GM13976 (cell line): ENCODE results near the gene ASCL2.

Source experiments
- DNase-seq: peaks from one replicate; pipeline ENCODE4 v3.0.0; 2012; ENCODE audit warnings: low spot score
- in situ Hi-C: fragments of 300-500 bp; cut with MboI; formaldehyde crosslinking; loops from one replicate; pipeline ENCODE4 v1.12.0; 2022; ENCODE audit warnings: low sequenced_read_pairs, mixed read lengths, inconsistent platforms; ENCODE audit not compliant: unreplicated experiment
- TF ChIP-seq, protein P1 (sequence below): IDR thresholded peaks from 2 replicates; pipeline ENCODE4 v1.5.1; 2012; ENCODE audit warnings: borderline replicate concordance, mild to moderate bottlenecking; ENCODE audit not compliant: insufficient read depth; ENCODE audit errors: extremely low read depth, missing control alignments, control extremely low read depth

Gene ASCL2

GRCh38 chr11:2296913-2297622 is 26.7 kb upstream of the ASCL2 start:
- TF ChIP-seq, protein P1, sequence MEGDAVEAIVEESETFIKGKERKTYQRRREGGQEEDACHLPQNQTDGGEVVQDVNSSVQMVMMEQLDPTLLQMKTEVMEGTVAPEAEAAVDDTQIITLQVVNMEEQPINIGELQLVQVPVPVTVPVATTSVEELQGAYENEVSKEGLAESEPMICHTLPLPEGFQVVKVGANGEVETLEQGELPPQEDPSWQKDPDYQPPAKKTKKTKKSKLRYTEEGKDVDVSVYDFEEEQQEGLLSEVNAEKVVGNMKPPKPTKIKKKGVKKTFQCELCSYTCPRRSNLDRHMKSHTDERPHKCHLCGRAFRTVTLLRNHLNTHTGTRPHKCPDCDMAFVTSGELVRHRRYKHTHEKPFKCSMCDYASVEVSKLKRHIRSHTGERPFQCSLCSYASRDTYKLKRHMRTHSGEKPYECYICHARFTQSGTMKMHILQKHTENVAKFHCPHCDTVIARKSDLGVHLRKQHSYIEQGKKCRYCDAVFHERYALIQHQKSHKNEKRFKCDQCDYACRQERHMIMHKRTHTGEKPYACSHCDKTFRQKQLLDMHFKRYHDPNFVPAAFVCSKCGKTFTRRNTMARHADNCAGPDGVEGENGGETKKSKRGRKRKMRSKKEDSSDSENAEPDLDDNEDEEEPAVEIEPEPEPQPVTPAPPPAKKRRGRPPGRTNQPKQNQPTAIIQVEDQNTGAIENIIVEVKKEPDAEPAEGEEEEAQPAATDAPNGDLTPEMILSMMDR, result no peak
- DNase-seq, result no peak
- in situ Hi-C loops, result no loop called here

DNA sequence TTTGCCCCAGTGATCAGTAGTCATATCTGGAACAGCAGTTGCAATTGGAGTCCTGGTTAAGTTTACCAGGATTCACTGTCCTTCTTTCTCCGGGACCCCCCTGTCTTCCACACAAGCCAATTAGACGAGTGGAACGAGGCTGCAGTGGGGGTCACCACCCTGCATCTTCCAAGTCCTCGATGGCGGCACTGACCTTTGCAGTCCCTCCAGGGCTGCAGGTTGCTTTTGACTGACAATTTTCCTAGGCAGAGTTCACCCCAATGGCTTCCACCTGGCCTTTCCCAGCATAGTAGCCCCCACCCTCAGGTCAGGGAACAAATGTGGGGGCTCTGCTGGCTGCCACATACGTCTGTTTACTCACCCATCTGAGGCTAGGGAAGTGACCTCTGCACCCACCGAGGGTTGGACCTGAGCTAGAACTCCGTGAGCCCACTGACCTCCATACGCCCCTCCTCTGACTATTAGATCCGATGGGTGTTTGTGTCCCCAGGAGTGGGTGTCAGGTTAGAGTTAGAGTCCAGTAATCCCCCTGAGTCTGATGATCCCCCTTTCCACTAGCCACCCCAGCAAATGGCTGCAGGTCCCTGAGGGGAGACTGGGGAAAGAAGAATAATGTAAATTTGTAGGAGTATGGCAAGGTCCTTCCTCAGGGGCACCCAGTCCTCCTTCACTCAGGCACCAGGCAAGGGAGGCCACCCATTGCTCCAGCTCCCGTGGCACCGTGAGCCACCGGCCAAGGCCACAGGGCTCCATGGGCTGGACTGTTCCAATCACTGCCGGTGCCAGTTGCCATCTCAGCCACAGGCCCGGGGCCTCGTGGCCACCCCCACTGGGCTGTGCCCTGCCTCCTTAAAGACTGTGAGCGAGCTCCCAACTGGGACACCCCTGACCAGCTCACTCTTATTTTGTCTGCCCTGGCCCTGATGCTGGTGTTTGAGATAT is 25.9 kb upstream of the ASCL2 start:
- TF ChIP-seq, protein P1, result no peak

GRCh38 chr11:2294926-2295290 is 24.5 kb upstream of the ASCL2 start:
- in situ Hi-C loops, result no loop called here
- no peak for DNase-seq
- TF ChIP-seq, protein P1, result no peak

More for the DNA sequence above, 25.9 kb upstream of the ASCL2 start:
- in situ Hi-C loops, result no loop called here
- no peak for DNase-seq

- in situ Hi-C loops, result no loop called here
- no peak for DNase-seq
- TF ChIP-seq, protein P1, result no peak
Measured at GRCh38 chr11:2293984-2294925, 23.9 kb upstream of the ASCL2 start.

GRCh38 chr11:2293531-2293971 is 23.2 kb upstream of the ASCL2 start:
- no peak for DNase-seq
- in situ Hi-C loops, result no loop called here
- TF ChIP-seq, protein P1, result no peak

- TF ChIP-seq, protein P1, result no peak
- in situ Hi-C loops, result no loop called here
Measured at GRCh38 chr11:2290351-2290841, 20.0 kb upstream of the ASCL2 start.

More at GRCh38 chr11:2290351-2290841, 20.0 kb upstream of the ASCL2 start:
- no peak for DNase-seq
